HepG2 (cell line): ENCODE results near the gene ZFAND2B. TPM values are rescaled to one million over a fixed set of nuclear protein-coding genes. Genes with fewer than 3 reads are reported as not detected.

Experiments used
- ATAC-seq: fragments of 200-7000 bp; cut with Tn5 transposase; 3 replicates; pipeline ENCODE4 v1.9.1; 2020; ENCODE audit warnings: mild to moderate bottlenecking, moderate library complexity
- BruUV-seq: library from RNA; stranded (reverse); fragments of 400-500 nt; replicated peaks from 2 replicates; lab custom pipeline; 2021; lab: Mats Ljungman, UMichigan
- CTCF ChIA-PET: fragments of 300-600 bp; formaldehyde crosslinking; extraction: SDS; loops from one replicate; lab custom pipeline; 2021; ENCODE audit warnings: low total read pairs, inconsistent platforms, low intra/inter-chr PET ratio; lab: Yijun Ruan, JAX
- POLR2A ChIA-PET: fragments of 350-600 bp; sonication (Branson Sonifier 250); formaldehyde crosslinking; loops from one replicate; lab custom pipeline; 2020; ENCODE audit warnings: antibody characterized with exemption, inconsistent platforms; lab: Yijun Ruan, JAX
- DNase-seq: peaks from one replicate; pipeline ENCODE4 v3.0.0-alpha.2; 2015; ENCODE audit warnings: low spot score
- FAIRE-seq: peaks from 3 replicates; lab custom pipeline; 2011; peaks lifted over from hg19 to GRCh38; lab: Jason Lieb, UNC
- H2AFZ ChIP-seq: one replicate; pipeline ENCODE4 v1.6.1; 2011; ENCODE audit warnings: low read length, inconsistent platforms
- H3K27ac ChIP-seq: fragments of 300-600 bp; 3 replicates; pipeline ENCODE4 v1.8.0; 2011; ENCODE audit warnings: mixed run types, mild to moderate bottlenecking, mixed read lengths, low read length, inconsistent platforms; ENCODE audit not compliant: insufficient read depth; ENCODE audit errors: extremely low read length
- H3K27me3 ChIP-seq, 2 experiments: fragments of 200-600 bp in 1 of 2; 2 replicates in 1 of 2; 3 replicates in 1 of 2; pipeline versions ENCODE4 v1.6.0 to v1.8.0; 2011; ENCODE audit warnings: low read length in 2 of 2, mild to moderate bottlenecking in 2 of 2, moderate library complexity in 2 of 2, inconsistent platforms in 1 of 2; ENCODE audit not compliant: insufficient read depth in 2 of 2, control insufficient read depth in 1 of 2
- H3K36me3 ChIP-seq, 2 experiments: fragments of 200-600 bp in 1 of 2; replicated peaks in 1 of 2; 2 replicates in 1 of 2; 3 replicates in 1 of 2; pipeline versions ENCODE4 v1.5.1 to v1.8.0; 2011; ENCODE audit warnings: low read length in 2 of 2, inconsistent platforms in 1 of 2; ENCODE audit not compliant: insufficient read depth in 2 of 2, control insufficient read depth in 1 of 2
- H3K4me1 ChIP-seq: 2 replicates; pipeline ENCODE4 v1.5.1; 2012; ENCODE audit warnings: low read length, inconsistent platforms; ENCODE audit not compliant: insufficient read depth
- H3K4me2 ChIP-seq: 2 replicates; pipeline ENCODE4 v1.6.0; 2011; ENCODE audit warnings: low read depth, low read length, inconsistent platforms
- H3K4me3 ChIP-seq, 3 experiments: fragments of 200-600 bp in 1 of 3; sonication (generic), shearing (Covaris generic) in 1 of 3; replicated peaks in 1 of 3; 2 replicates each; pipeline ENCODE4 v1.5.1; 2011 to 2016; ENCODE audit warnings: low read length in 3 of 3, inconsistent platforms in 2 of 3, low read depth in 2 of 3, mild to moderate bottlenecking in 2 of 3, control low read depth in 1 of 3, mixed read lengths in 1 of 3; ENCODE audit not compliant: insufficient read depth in 1 of 3
- H3K79me2 ChIP-seq: one replicate; pipeline ENCODE4 v1.6.1; 2011; ENCODE audit warnings: low read length, inconsistent platforms; ENCODE audit not compliant: insufficient read depth
- H3K9ac ChIP-seq: 2 replicates; pipeline ENCODE4 v1.6.0; 2011; ENCODE audit warnings: mild to moderate bottlenecking, low read depth, low read length, inconsistent platforms; ENCODE audit not compliant: insufficient read depth
- H3K9me3 ChIP-seq: 2 replicates; pipeline ENCODE4 v1.5.1; 2012; ENCODE audit warnings: mild to moderate bottlenecking, low read length
- H4K20me1 ChIP-seq: 2 replicates; pipeline ENCODE4 v1.6.0; 2011; ENCODE audit warnings: inconsistent platforms, mild to moderate bottlenecking, low read length, moderate library complexity; ENCODE audit not compliant: insufficient read depth
- ELF1 ChIP-seq: sonication (generic); formaldehyde crosslinking; IDR thresholded peaks from 2 replicates; pipeline ENCODE4 v1.4.0; 2020; ENCODE audit warnings: missing genetic modification reagents
- HMG20B ChIP-seq: conservative IDR thresholded peaks from 2 replicates; pipeline ENCODE4 v1.6.1; 2016; ENCODE audit warnings: missing genetic modification reagents, missing compliant biosample characterization
- KDM5A ChIP-seq: fragments of 200-600 bp; sonication (generic); IDR thresholded peaks from 2 replicates; pipeline ENCODE4 v1.7.0; 2018; ENCODE audit warnings: antibody characterized with exemption, mild to moderate bottlenecking, low read length, borderline replicate concordance
- XRCC5 ChIP-seq: fragments of 200-400 bp; formaldehyde crosslinking; optimal IDR thresholded peaks from 2 replicates; pipeline ENCODE3; 2017; ENCODE audit warnings: mild to moderate bottlenecking, low read length
- ZNF510 ChIP-seq: sonication (generic); formaldehyde crosslinking; IDR thresholded peaks from 2 replicates; pipeline ENCODE4 v1.4.0; 2020; ENCODE audit warnings: low read depth, mild to moderate bottlenecking, missing genetic modification reagents
- WGBS: methylation state at CpG from one replicate; pipeline ENCODE4 v1.1.6; 2017; ENCODE audit warnings: low lambda C conversion rate; 5-methylcytosine and 5-hydroxymethylcytosine counted together
- in situ Hi-C: cut with HindIII; loops from 2 replicates; pipeline ENCODE4 v1.10.0; 2017; ENCODE audit warnings: low pct_unique_long_range_greater_than_20kb; ENCODE audit not compliant: extremely low pct_ligation_motif_present
- intact Hi-C: fragments of 100-400 bp; cut with micrococcal nuclease; formaldehyde crosslinking; loops from one replicate; pipeline ENCODE4 v1.10.0; 2022; ENCODE audit not compliant: unreplicated experiment
- polyA plus RNA-seq, 8 experiments: library from polyadenylated mRNA; depleted of rRNA in 3 of 8; stranded (reverse) in 7 of 8; unstranded in 1 of 8; fragments of >200 nt; fragmentation: Illumina TruSeq in 4 of 8; extraction: Trizol in 4 of 8; gene quantifications; 2 replicates each; pipeline versions ENCODE4 v1.2.1 to v1.2.3, GENCODE V29; 2011 to 2016; ENCODE audit warnings: low read depth in 4 of 8, missing spikeins in 1 of 8, mixed read lengths in 1 of 8; ENCODE audit not compliant: insufficient read depth in 1 of 8
- total RNA-seq, 5 experiments: library from RNA; depleted of rRNA; stranded (reverse); fragments of >200 nt; fragmentation: Illumina TruSeq; extraction: Trizol; gene quantifications; 2 replicates each; pipeline ENCODE4 v1.2.3, GENCODE V29; 2016; ENCODE audit warnings: low read depth in 1 of 5
- TF ChIP-seq, protein P1 (sequence below): sonication (generic); formaldehyde crosslinking; IDR thresholded peaks from 2 replicates; pipeline ENCODE4 v1.8.1; 2023; ENCODE audit warnings: mild to moderate bottlenecking, inconsistent platforms, moderate library complexity, missing genetic modification reagents, borderline replicate concordance

Gene ZFAND2B
- total and polyA plus RNA-seq, 2 of the 13 experiments (the other 11 are each of a cell fraction or from before 2014, with no cell fraction given) = 53.3 to 115 TPM

DNA sequence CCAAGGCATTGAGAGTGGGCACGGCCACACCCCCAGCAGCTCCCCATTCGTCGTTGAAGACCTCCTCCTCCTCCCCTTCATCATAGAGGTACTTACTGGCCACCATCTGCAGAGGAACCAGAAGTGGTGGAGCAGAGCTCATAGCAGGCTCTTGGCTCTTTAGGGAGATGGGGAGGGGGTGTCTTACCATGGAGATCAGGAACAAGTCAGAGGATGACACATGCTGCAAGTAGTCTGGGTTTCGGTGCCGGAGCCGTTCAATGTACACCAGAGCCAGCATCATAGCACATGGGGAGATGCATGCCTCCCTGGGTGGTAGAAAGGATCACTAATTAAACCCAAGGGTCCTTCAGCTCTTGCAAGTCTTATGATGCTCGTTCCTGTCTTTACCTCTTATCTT is 31.8 kb upstream of the ZFAND2B start:
- Histone ChIP-seq H2AFZ (no peak overlapping the region), H3K4me1 (peaks cover 47% of the 10 kb centered on the region), H3K27ac (no peak overlapping the region), H3K36me3 (peaks cover 10 to 27% of the 10 kb centered on the region in 2 experiments), H3K27me3 (no peaks in the 10 kb centered on the region; a peak in 1 of 5 replicates), H4K20me1 (no peaks in the 10 kb centered on the region), H3K4me3 (no peak overlapping the region), H3K79me2 (peaks cover 22% of the 10 kb centered on the region), H3K9me3 (no peaks in the 10 kb centered on the region), H3K4me2 (no peak overlapping the region), H3K9ac (no peak overlapping the region)
- ATAC-seq (no peak), DNase-seq (no peak), FAIRE-seq (no peak)
- BruUV-seq = no TSS peak
- WGBS = 98% methylated on average over 6 of the region's 7 CpGs
- ChIA-PET POLR2A (interaction anchor here (1.1 to 10.4 kb wide), 4 partner anchors 18 to 120 kb away, joined by 4 to 227 read pairs (median 20); partner anchors contain the start of genes ANKZF1, ATG9A and ZFAND2B), CTCF (no interaction called here)
- in situ Hi-C loops = loop anchor here (5.0 kb wide), 2 partner anchors 32 to 122 kb away; partner anchors contain the start of gene ZFAND2B
- intact Hi-C loops = no loop called here
- TF ChIP-seq XRCC5 (no peak), HMG20B (no peak)

DNA sequence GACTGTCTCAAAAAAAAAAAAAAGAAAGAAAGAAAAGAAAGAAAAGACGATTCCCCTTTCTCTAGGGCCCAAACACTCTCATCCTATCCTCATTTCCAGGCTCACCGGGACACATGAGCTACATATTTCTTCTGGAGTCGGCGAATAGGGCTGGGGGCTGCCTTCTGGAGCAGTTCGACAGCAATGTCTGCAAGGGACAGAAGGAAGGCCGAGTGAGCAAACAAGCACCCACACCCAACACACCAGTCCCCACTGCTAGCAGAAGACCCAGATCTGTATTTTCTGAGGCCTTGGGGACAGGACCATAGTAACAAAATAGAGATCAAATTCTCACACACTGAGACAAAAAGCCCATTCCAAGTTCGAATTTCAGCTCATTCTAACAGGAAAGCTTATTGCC is 31.1 kb upstream of the ZFAND2B start:
- Histone ChIP-seq H3K27me3 (no peaks in the 10 kb centered on the region; a peak in 1 of 5 replicates), H4K20me1 (no peaks in the 10 kb centered on the region), H3K4me2 (peak overlapping the region; percentile 100), H3K27ac (no peak overlapping the region), H3K4me3 (peak overlapping the region; percentile 62 to 79 (median 72); a peak in 5 of 6 replicates)
- intact Hi-C loops = no loop called here
- in situ Hi-C loops = no loop called here
- TF ChIP-seq, protein P1, sequence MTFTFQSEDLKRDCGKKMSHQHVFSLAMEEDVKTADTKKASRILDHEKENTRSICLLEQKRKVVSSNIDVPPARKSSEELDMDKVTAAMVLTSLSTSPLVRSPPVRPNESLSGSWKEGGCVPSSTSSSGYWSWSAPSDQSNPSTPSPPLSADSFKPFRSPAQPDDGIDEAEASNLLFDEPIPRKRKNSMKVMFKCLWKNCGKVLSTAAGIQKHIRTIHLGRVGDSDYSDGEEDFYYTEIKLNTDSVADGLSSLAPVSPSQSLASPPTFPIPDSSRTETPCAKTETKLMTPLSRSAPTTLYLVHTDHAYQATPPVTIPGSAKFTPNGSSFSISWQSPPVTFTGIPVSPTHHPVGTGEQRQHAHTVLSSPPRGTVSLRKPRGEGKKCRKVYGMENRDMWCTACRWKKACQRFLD (CRISPR knock-in tag) = 0 out of 2 replicates have a peak, but pooled peaks have one; percentile 20
- no peak for TF ChIP-seq KDM5A
- no peak for TF ChIP-seq ELF1 (CRISPR knock-in tag)
- TF ChIP-seq ZNF510 (CRISPR knock-in tag) = 0 out of 2 replicates have a peak, but pooled peaks have one; percentile 49
- TF ChIP-seq, all 625 proteins: peak for 2
- Histone ChIP-seq H2AFZ (no peak overlapping the region), H3K9me3 (no peaks in the 10 kb centered on the region), H3K9ac (peak overlapping the region; percentile 82; the same call in 1 of the 2 replicates), H3K36me3 (peaks cover 15 to 34% of the 10 kb centered on the region in 2 experiments), H3K4me1 (peaks cover 43% of the 10 kb centered on the region), H3K79me2 (peaks cover 26% of the 10 kb centered on the region)
- ATAC-seq (no peak), DNase-seq (no peak), FAIRE-seq (peak; percentile 47)
- 79% methylated on average over 7 of the region's 7 CpGs for WGBS
- ChIA-PET CTCF (no interaction called here), POLR2A (interaction anchor here (0.7 to 10.4 kb wide), 13 partner anchors 10 to 213 kb away, joined by 4 to 227 read pairs (median 20); partner anchors contain the start of genes ABCB6, ANKZF1, ATG9A and DNPEP)
- no TSS peak for BruUV-seq
